ENCODE data around the gene RCOR2.
"Not testable (repeated sequence)": the region's sequence is repeated elsewhere in the genome, so short reads cannot be mapped to it uniquely, and the experiment has no call there.

The RCOR2 gene

DNA sequence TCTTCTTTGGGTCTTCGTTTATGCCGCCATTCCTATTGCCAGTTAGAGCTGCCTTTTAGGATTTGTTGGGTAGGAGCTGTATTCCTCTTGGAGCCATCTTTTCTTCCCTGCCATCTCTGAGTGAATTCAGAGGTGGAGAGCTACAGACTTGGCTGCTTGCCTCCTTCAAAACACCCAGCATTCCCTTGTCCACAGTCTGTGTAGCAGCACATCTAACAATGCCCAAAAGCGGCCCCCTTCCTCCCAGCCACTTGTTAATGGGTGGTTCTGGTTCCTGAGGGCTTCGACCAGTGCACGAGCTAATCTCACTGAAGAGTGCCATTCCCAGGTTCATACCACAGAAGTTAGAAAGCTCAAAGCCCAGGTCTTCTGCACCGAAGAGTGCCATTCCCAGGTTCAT is 40.3 kb downstream of the RCOR2 start:
- no peak for DNase-seq

DNA sequence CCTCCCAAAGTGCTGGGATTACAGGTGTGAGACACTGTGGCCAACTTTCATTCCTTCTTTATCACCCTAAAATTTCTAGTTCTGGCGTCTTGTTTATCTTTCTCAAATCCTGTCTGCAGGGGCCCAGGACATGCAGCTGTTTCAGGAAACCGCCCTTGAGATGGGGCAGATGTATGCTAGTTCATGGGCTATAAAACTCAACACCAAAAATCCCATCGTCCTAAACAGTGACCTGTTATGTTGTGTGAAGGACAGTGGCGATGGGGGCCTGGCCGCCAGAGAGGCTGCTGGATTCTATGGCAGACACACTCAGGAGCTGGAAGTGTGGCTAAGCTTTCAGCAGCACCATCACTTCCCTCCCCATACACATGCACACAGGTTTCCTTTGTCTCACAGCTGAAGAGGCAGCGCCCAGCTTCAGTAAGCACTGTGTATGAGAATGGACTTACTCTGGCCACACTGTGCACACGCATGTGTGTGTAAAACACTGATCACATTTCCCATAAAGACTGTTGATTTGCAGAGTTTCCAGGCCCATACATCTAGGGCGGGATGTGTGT is 41.4 kb downstream of the RCOR2 start:
- no peak for DNase-seq

DNA sequence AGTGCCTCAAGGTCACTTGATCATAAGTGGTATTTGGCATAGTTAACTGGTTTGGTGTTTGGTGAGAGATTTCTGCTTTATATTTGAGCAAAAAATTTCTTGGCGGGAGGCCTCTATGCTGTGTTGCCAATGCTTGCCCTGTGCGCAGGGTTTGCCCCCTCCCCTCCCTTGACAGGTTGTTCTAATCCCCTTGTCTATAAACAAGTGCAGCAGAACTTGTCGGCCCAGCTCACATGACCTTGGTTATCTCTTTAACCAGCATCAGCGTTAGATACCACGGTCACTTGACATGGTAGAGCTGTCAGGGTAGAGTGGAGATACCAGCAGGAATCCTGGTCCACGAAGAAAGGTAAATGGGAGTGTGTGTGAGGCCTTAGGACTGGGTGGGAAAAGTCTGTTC is 42.5 kb downstream of the RCOR2 start:
- no peak for DNase-seq

DNA sequence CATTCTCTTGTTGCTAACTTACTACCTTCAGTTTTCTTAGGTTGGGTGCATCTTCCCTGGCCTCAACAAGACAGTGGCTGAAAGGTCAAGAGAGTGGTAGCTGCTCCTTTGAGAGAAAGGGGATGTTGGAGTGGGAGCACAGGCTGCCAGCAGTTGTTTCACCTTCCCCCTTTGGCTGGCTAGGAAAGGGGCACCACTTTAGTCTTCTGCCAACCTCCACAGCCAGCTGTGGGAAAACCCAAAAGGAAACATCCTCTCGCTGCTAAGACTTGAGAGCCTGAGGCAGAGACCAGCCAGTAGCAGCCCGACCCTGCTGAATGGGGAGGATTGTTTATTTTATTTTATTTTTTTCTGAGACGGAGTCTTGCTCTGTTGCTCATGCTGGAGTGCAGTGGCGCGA is 43.7 kb downstream of the RCOR2 start:
- no peak for DNase-seq

DNA sequence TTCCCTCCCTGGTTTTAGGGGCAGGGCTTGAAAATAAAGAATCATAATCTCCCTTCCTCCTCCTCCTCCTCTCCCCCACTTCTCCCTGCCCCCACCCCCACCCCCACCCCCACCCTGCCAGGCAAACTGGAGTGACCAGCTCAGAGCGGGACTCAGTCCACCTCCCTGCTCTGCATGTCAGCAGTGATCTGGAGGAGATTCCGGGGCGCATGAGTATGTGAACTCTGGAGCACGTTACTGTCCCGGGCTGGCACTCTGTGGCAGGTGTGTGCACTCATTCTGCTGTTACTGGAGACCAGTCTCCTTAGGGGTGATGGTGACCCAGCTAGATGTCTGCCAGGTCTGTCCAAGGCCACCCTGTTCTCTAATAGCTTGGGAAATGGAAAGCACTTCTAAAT is 44.2 kb downstream of the RCOR2 start:
- DNase-seq, result no peak

DNA sequence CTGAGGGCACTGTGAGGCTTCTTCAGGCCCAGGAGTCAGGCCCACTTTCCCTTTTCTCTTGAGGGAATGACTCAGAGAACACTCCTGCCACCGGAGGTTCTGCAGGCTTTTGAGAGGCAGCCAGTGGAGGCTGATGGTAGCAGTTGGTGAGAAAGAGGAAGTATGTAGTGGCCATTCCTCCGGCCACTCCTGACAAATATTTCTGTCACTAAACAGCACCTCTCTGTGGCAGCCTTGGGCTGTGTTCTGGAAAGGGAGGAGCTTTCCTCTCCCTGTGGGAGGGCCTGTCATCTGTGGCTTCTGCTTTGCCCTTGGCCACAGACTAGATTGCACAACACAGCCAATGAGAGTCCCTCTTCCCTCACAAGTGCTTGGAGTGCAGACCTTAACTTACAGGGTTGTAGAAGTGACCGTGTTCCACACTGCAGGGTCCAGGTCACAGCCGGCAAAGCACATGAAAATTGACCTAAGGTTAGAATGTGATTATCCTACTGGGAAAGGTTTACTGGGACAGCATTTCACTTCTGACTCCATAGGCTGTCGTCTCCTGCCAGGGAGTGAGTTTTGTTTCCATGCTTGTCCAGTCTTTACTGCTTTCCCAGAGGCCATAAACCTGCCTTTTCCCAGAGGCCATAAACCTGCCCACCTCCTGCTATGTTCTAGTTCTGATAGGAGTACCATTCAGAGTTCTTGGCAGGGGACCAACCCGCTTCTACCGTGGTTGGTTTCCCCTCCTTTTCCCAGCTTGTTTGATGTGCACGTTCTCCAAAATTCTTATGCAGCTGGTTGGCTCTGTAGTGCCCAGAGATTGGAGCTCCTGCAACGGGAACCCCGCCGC is 44.8 kb downstream of the RCOR2 start:
- peak; percentile 49 for DNase-seq

DNA sequence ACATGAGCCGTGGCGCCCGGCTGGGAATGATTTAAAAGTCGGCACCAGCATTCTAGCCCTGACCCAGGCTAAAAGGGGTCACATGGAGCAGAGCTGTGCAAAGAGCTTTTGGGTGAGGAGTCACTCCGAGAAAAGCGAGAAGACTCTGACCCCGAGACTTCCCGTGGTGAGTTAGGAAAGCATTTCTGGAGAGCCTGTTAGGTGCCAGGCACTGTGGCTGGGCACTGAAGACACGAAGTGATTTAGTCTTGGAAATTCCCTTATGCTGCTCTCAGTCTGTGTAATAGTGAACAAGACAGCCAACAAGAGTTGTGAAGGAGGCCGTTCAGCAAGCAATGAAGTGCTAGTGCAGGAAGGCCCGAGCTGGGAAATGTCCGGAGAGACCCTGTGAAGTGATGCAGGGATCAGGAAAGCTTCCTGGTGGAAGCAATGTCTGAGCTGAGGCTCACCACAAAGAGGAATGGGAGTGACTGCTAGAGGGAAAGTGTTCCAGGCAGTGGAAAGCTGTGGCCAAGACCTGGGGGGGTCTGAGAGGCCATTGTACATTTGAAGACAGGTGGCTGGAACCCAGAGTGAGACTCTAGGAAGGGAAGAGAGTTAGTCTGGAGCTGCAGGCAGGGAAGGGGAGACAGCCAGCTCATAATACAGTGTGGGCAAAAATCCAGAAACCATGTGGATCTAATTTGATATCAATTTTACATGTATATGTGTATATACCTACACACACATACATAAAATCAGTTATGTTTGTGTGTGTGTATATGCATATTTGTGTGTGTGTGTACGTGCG is 46.4 kb downstream of the RCOR2 start:
- DNase-seq, result no peak

DNA sequence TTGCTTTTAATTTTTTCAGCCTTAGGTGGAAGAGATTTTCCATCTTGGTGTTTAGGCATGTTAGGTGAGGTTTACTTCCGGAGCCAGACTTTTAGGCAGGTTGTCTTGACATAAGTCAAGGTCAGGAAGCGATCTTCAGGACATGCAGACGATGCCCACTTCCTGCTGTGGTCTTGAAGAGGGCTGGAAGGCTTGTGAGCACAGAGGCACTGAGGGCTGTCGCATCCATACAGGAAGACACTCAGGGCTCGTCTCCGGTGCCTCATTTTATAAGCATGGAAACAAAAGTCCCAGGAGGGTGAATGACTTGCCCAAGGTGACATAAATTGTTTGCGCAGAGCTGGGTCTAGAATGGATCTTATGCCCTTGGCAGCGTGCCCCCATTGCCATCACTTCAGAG is 47.3 kb downstream of the RCOR2 start:
- no peak for DNase-seq

DNA sequence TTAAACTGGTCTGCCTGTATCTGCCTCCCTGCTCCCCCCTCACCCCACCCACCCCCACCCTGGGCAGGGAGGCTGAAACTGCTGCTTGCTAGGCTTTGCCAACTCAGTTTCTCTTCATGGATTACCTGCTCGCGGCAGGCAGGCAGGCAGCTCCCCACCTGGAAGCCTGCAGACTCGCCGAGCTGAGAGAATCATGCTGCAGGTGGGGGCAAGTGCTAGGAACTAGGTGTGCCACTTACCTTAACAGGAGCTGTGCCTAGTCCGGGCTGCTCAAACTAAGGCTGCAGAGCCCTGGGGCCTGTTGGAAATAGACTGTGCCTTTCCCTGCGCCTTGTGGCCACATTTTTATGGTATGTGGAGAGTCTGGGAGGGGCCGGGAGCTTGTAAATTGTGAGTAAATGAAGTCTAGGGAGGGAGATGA is 47.8 kb downstream of the RCOR2 start:
- DNase-seq, result no peak

DNA sequence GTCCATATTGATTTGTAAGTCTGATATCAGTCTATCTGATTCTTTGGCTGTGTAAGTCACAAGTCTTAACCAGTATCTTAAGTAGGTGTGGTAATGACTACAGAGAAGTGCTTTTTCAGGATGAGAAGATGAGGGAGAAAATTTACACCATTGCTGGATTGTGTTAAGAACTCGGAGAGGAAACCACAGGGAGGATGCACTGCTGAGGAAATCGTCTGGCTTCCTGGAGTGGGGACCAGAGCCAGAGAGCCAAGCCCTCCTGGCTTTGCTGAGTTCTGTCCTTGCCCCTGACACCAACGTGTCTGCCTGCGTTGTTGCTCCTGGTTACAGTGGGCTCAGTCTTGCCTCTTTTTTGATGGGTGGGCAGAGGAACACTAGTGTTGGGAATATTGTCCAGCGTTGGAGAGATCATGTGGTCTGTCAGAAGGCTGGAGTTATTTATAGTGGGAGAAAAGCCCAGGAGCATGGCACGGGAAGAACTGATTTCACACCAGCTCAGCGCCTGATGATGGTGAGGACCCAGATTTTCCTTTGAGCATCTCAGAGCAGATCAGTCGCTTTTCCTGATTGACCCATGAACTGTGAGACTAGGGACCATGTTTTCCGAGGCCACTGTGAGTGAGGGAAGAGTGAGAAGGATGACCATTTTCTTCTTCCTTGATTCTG is 48.4 kb downstream of the RCOR2 start:
- DNase-seq, result no peak

DNA sequence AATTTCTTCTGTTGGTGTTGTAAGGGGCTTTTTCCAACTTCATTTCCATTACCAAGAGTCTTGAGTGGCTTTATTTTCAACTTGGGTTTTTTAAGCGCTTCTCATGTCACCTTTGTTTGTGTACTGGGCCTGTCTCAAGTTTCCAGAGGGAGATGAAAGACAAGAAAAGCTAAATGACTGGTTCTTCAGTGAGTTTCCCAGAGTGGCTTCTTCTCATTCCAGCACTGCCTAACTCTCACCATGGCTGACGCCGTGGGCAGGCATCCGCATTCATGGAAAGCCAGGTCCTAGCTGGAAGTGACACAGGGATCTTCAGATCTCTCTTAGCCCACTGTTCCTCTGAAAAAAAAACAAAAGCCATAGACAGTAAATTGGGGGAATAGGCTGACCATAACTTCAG is 49.5 kb downstream of the RCOR2 start:
- no peak for DNase-seq

DNA sequence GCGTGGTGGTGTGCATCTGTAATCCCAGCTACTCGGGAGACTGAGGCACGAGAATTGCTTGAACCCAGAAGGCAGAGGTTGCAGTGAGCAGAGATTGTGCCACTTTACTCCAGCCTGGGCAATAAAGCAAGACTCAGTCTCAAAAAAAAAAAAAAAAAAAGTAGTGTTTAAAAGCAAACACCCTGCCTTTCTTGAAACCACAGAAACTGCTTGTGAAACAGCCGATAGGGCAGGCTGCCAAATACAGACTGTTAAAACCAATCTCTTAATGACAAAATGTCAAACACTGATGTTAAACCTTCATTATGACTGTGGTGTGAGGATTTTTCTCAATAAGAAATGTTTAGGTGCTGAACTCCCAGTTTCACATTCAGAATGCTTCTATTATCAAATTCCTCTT is 50.8 kb downstream of the RCOR2 start:
- no peak for DNase-seq

DNA sequence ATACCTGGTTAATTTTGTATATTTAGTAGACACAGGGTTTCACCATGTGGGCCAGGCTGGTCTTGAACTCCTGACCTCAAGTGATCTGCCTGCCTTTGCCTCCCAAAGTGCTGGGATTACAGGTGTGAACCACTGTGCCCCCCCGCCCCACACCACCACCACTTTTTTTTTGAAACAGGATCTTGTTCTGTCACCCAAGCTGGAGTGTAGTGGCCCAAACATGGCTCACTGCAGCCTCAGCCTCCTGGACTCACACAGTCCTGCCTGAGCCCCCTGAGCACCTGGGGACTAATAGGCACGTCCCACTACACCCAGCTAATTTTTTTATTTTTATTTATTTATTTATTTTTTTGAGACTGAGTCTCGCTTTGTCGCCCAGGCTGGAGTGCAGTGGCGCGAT is 53.3 kb downstream of the RCOR2 start:
- DNase-seq, result not testable (repeated sequence)

DNA sequence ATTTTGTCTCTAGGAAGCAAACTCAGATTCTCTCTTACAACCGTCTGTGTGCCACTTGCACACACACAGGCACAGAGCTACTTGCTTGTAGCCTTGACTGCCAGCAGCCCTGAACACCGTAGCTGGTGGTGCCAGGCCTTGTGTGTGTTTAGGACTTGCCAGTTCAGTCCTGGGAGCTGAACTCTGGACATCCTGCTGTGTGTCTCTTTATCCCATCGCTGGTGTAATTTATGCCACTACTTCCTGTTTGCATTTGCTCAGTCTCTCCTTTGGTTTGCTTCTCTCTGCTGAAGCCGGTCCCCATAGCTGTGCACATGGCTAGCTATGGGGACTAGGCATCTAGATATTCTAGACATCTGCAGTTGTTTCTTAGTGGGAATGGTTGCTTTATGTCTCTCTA is 54.0 kb downstream of the RCOR2 start:
- DNase-seq, result peak; percentile 40
